T-helper 2 cell treated with Interferon-gamma antibody and Interleukin-4, amounts not matched to agents 100 ng/mL and 5 ng/mL, for 36 hours (primary cell): ENCODE data around the gene FAM217B. TPM values are rescaled to one million over a fixed set of nuclear protein-coding genes. Genes with fewer than 3 reads are reported as not detected.

ENCODE experiments used
- intact Hi-C: fragments of 100-400 bp; cut with micrococcal nuclease; formaldehyde crosslinking; loops from one replicate; pipeline ENCODE4 v1.15.1; 2023
- total RNA-seq: library from RNA; stranded (reverse); gene quantifications from 2 replicates; pipeline ENCODE4 v1.2.3, GENCODE V29; 2022

The FAM217B gene
- total RNA-seq, 1 donor from 2014 or later, result 36.3 TPM

DNA sequence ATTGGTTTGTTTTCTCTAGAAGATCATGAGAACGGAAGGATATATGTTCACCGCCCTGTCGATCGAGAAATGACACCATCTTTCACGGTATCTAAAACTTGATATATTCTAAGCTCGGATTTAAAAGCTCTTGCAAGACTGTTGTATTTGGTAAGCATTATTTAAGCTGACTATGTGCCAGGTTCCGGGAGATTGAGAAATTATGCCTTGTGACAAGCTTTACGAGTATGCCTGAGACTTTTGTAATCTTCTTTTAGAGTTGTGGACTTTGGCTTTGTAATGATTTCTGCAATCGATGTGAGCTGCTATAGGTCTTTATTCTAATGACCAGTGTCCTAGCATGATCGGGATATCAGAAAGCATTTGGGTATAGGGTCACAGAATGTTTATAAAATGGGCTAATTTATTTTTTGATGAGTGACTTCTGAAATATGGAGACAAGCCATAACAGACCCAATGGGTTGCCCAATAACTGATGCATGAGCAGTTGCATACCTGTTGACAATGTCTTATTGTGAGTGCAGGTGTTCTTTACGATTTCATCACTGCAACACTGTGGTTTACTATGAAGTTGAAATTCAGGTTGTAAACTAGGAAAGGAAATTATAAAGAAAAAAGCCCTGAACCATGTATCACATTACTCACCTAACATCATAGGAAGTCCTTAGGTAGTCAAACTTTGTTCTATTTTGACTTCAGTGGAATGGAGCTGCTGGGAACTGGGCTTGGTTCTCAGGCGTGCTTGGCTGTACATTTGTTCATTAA lies 32.0 kb downstream of the FAM217B start:
- intact Hi-C loops, result no loop called here

GRCh38 chr20:59976156-59976782 lies 36.1 kb downstream of the FAM217B start:
- intact Hi-C loops, result no loop called here

- intact Hi-C loops, result no loop called here
These were observed 36.9 kb downstream of the FAM217B start for GRCh38 chr20:59977086-59977485.

DNA sequence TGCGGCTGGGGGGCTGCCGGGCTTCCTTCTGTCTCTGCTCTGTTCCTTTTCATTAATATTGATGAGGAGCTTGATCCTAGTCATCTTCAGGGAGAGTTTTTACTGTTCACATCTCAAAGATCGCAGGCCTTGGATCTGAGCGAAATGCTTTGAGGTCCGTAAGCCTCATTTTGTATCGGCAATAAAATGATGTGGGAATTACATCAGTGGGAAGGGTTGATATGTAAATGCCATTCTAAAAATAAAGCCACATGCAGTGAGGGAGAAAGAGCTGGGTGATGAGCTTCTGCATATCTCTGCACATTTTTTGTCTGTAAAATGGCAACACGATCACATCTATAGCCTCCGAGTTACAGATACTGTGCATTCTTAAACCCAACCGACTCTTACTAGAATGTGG lies 42.9 kb downstream of the FAM217B start:
- intact Hi-C loops, result no loop called here

- intact Hi-C loops, result no loop called here
These were observed 44.4 kb downstream of the FAM217B start for GRCh38 chr20:59984541-59984940.

GRCh38 chr20:59985164-59985563 lies 45.0 kb downstream of the FAM217B start:
- intact Hi-C loops, result no loop called here

GRCh38 chr20:59985864-59986263 lies 45.7 kb downstream of the FAM217B start:
- intact Hi-C loops, result no loop called here

DNA sequence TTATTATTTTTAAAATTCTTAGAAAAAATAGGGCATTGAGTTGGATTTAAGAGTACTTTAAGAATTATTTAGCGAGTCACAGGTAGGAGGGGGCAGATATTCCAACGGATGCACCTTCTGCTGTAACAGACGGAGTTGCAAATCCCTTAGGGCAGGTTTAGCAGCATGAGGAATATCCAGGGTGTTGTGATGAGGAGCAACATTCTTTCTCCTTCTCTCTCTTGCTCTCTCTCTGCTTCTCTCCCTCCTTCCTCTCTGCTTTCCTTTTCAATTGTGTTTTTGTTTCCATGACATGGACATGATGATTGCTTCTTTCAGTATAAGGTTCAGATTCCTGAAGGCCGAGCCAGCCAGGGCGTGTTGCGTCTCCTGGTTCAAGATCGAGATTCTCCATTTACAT lies 46.9 kb downstream of the FAM217B start:
- intact Hi-C loops, result no loop called here

GRCh38 chr20:59988141-59988540 lies 48.0 kb downstream of the FAM217B start:
- intact Hi-C loops, result no loop called here

- intact Hi-C loops, result no loop called here
These were observed 52.4 kb downstream of the FAM217B start for GRCh38 chr20:59992526-59993084.

DNA sequence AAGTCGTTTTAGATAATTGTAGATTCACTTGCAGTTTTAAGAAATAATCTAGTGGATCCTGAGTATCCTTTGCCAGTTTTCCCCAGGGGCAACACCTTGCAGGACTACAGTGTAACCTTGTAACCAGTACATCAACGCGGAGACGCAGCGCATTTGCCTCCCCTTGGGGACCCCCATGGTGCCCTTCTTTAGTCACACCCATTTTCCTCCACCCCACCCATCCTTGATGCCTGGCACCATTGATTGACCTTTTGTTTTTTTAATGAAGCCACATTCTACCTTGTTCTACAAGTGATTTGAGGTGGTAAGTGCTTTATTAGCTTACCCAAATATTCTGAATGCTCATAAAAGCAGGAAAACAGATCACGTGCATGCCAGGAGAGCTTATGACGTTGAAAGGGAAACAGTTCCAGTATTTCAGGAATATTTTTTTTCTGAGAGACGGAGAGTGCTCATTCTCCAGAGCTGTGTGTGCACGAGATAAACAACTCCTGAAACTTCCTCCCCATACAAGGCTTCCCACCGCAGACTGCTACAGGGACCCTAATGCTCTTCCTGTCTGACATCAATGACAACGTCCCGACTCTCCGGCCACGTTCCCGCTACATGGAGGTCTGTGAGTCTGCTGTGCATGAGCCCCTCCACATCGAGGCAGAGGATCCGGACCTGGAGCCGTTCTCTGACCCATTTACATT lies 53.7 kb downstream of the FAM217B start:
- intact Hi-C loops, result no loop called here

GRCh38 chr20:59994697-59995122 lies 54.5 kb downstream of the FAM217B start:
- intact Hi-C loops, result no loop called here

GRCh38 chr20:59996108-59996507 lies 55.9 kb downstream of the FAM217B start:
- intact Hi-C loops, result no loop called here

DNA sequence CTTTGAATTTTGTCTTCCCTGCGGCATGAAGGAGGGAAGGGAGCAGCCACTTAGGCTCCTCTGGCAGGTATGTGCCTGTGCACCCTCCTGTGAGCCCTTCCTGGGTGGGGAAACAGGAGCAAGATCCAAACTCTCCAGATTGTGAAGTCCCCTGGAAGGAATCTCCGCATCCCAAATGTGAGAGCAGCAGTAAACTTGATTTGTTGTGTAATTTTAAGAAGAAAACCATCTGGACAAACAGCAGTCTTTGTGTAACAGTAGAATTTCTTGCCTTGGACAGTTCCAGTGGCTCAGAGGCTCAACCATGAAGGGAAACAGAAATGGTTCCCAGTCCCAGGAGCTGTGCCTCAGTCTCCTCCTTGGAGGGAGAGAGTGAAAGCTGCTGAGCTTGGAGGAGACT lies 57.7 kb downstream of the FAM217B start:
- intact Hi-C loops, result no loop called here

Other genes starting within 250 kb of the FAM217B start
- 8.5 and 9.0 TPM in 2 replicates for gene SYCP2, start 6.8 kb upstream of the FAM217B start, total RNA-seq
- 6.3 and 6.8 TPM in 2 replicates for gene PPP1R3D, start 84 bp upstream of the FAM217B start, total RNA-seq
- 0.43 and 0.50 TPM in 2 replicates for gene CDH26, start 18.0 kb downstream of the FAM217B start, total RNA-seq